GM12878 (cell line): ENCODE results near the gene MYL11. TPM values are rescaled to one million over a fixed set of nuclear protein-coding genes. Genes with fewer than 3 reads are reported as not detected.
A peak's percentile ranks its signal among the peaks of the same experiment; 100 is the strongest.

ENCODE experiments used
- CBFB ChIP-seq: IDR thresholded peaks from 2 replicates; pipeline ENCODE4 v1.6.1; 2016; ENCODE audit warnings: antibody characterized with exemption, low read depth
- CHD2 ChIP-seq: IDR thresholded peaks from 2 replicates; pipeline ENCODE4 v1.6.1; 2011; ENCODE audit warnings: low read depth, low read length, improper control_type of control experiment, borderline replicate concordance
- EZH2 ChIP-seq: IDR thresholded peaks from 2 replicates; pipeline ENCODE4 v1.6.1; 2012; ENCODE audit warnings: low read depth, mild to moderate bottlenecking, control low read depth, inconsistent platforms, low read length, borderline replicate concordance; ENCODE audit not compliant: control insufficient read depth
- KAT2A ChIP-seq: conservative IDR thresholded peaks from 2 replicates; pipeline ENCODE4 v1.6.1; 2011; ENCODE audit warnings: low read depth, low read length; ENCODE audit not compliant: control insufficient read depth
- KLF5 ChIP-seq: fragments of 450-650 bp; IDR thresholded peaks from 2 replicates; pipeline ENCODE4 v1.6.1; 2014; ENCODE audit warnings: mild to moderate bottlenecking; ENCODE audit not compliant: partially characterized antibody
- MEF2A ChIP-seq: IDR thresholded peaks from 2 replicates; pipeline ENCODE4 v1.6.1; 2011; ENCODE audit warnings: low read depth, mild to moderate bottlenecking, low read length, moderate library complexity; ENCODE audit not compliant: insufficient read depth
- MTA2 ChIP-seq: fragments of 450-650 bp; IDR thresholded peaks from 2 replicates; pipeline ENCODE4 v1.6.1; 2016; ENCODE audit warnings: low read depth, mild to moderate bottlenecking, moderate library complexity
- MXI1 ChIP-seq: fragments of 150-350 bp; IDR thresholded peaks from 2 replicates; pipeline ENCODE4 v1.6.1; 2011; ENCODE audit warnings: low read depth, mild to moderate bottlenecking, inconsistent platforms, low read length, improper control_type of control experiment
- MYC ChIP-seq: IDR thresholded peaks from 2 replicates; pipeline ENCODE4 v1.6.1; 2011; ENCODE audit warnings: mild to moderate bottlenecking, low read length, moderate library complexity, inconsistent platforms; ENCODE audit not compliant: insufficient read depth, insufficient replicate concordance, insufficient read length, severe bottlenecking
- NFXL1 ChIP-seq: fragments of 450-650 bp; IDR thresholded peaks from 2 replicates; pipeline ENCODE4 v1.6.1; 2017; ENCODE audit warnings: antibody characterized with exemption, mild to moderate bottlenecking, borderline replicate concordance
- NFYA ChIP-seq: IDR thresholded peaks from 2 replicates; pipeline ENCODE4 v1.6.1; 2011; ENCODE audit warnings: low read depth, mild to moderate bottlenecking, low read length, improper control_type of control experiment, borderline replicate concordance
- POLR2A ChIP-seq: IDR thresholded peaks from 2 replicates; pipeline ENCODE4 v1.6.1; 2011; ENCODE audit warnings: low read depth, mild to moderate bottlenecking, low read length
- RAD21 ChIP-seq: IDR thresholded peaks from 2 replicates; pipeline ENCODE4 v1.6.1; 2011; ENCODE audit warnings: mild to moderate bottlenecking, low read depth, low read length, moderate library complexity; ENCODE audit not compliant: insufficient read depth
- RB1 ChIP-seq: fragments of 450-650 bp; formaldehyde crosslinking; IDR thresholded peaks from 2 replicates; pipeline ENCODE4 v1.6.1; 2017; ENCODE audit warnings: mild to moderate bottlenecking, borderline replicate concordance
- SIN3A ChIP-seq: IDR thresholded peaks from 2 replicates; pipeline ENCODE4 v1.6.1; 2012; ENCODE audit warnings: low read depth, low read length, improper control_type of control experiment
- SMARCA5 ChIP-seq: fragments of 450-650 bp; IDR thresholded peaks from 2 replicates; pipeline ENCODE4 v1.6.1; 2017; ENCODE audit warnings: mild to moderate bottlenecking
- STAT1 ChIP-seq: fragments of 450-650 bp; conservative IDR thresholded peaks from 2 replicates; pipeline ENCODE4 v1.6.1; 2014; ENCODE audit warnings: antibody characterized with exemption, mild to moderate bottlenecking
- TCF3 ChIP-seq: IDR thresholded peaks from 2 replicates; pipeline ENCODE4 v1.6.1; 2012; ENCODE audit warnings: low read depth, mild to moderate bottlenecking, low read length, borderline replicate concordance; ENCODE audit not compliant: insufficient read depth
- YBX1 ChIP-seq: fragments of 450-650 bp; IDR thresholded peaks from 2 replicates; pipeline ENCODE4 v1.6.1; 2016; ENCODE audit warnings: antibody characterized with exemption
- ZBTB33 ChIP-seq: fragments of 450-650 bp; IDR thresholded peaks from 2 replicates; pipeline ENCODE4 v1.6.1; 2017; ENCODE audit warnings: mild to moderate bottlenecking
- ZSCAN29 ChIP-seq: fragments of 450-650 bp; IDR thresholded peaks from 2 replicates; pipeline ENCODE4 v1.6.1; 2017; ENCODE audit warnings: mild to moderate bottlenecking, moderate library complexity
- polyA plus RNA-seq, 11 experiments: library from polyadenylated mRNA; depleted of rRNA in 4 of 11; unstranded in 6 of 11; stranded (reverse) in 5 of 11; fragments of >200 nt; fragmentation: Nextera tagmentation in 4 of 11; fragmentation: Illumina TruSeq in 1 of 11; extraction: Ambion mirVana in 4 of 11; extraction: Trizol in 1 of 11; gene quantifications; 1 replicate in 1 of 11; 2 replicates in 10 of 11; pipeline versions ENCODE4 v1.2.1 to v1.2.3, GENCODE V29; 2011 to 2016; ENCODE audit warnings: inconsistent platforms in 2 of 11, missing spikeins in 2 of 11, low read depth in 1 of 11
- total RNA-seq, 4 experiments: library from RNA; depleted of rRNA in 3 of 4; stranded (reverse); fragments of >200 nt in 3 of 4; fragmentation: Illumina TruSeq in 1 of 4; extraction: Trizol in 1 of 4; gene quantifications; 2 replicates each; pipeline versions ENCODE4 v1.2.1 to v1.2.3, GENCODE V29; 2013 to 2021
- TF ChIP-seq, protein P1 (sequence below): IDR thresholded peaks from 2 replicates; pipeline ENCODE4 v1.6.1; 2011; ENCODE audit warnings: mild to moderate bottlenecking, low read depth, low read length, moderate library complexity; ENCODE audit not compliant: insufficient replicate concordance
- TF ChIP-seq, protein P2 (sequence below): fragments of 450-650 bp; conservative IDR thresholded peaks from 2 replicates; pipeline ENCODE4 v1.6.1; 2017; ENCODE audit warnings: mild to moderate bottlenecking, moderate library complexity
- TF ChIP-seq, protein P3 (sequence below): fragments of 450-650 bp; IDR thresholded peaks from 2 replicates; pipeline ENCODE4 v1.6.1; 2016; ENCODE audit warnings: mild to moderate bottlenecking

Gene MYL11
- total and polyA plus RNA-seq, 10 of the 15 experiments (the other 5 are each of a cell fraction or from before 2014, with no cell fraction given), result 0.19 to 1.2 (median 0.61) TPM; not detected in 5

DNA sequence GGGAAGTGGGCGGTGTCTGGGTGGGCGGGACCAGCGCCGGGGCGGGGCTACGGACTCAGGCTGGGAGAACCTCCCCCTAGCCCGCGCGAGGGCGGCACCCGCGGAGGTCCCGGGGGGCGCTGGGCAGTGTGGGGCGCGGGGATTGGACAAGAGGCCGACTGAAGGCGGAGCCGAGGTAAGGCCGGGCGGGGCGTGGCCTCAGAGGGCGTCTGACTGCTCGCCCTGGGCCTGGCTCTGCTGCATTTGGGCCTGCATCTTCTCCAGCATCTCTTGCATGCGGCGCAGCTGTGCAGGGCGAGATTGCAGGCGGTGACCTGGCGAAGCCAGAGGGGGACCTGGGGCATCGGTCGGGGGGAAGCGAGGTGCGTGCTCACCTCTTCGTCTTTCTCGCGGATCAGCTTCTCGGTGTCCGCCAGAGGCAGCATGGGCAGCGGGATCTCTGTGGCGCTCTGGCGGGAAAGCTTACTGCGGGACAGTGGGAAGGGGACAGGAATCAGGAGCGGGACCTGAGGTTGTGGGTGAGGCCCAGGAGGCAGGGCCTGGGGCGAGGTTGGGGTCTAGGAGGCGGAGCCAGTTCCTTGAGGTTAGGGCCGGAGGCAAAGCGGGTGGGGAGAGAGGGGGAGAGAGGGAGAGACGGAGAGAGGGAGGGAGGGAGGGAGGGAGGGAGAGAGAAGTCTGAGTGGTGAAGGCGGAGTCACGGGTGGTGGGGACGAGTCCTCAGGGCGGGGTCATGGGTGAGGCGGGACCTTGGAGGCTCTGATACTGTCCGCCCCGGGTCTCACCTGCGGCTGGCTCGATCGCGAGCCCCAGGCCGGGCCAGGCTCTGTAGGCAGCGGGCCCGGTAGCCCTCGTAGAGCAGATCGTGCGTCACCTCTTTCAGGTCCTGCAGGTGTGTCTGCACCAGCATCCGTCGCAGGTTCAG, 3.9 kb downstream of the MYL11 start (continued):
- TF ChIP-seq ZBTB33 (no peak), YBX1 (no peak), MXI1 (peak; percentile 79), SMARCA5 (peak; percentile 80), MEF2A (no peak), NFXL1 (no peak), RAD21 (no peak), RB1 (peak; percentile 86; the same call in 1 of the 2 replicates), CHD2 (no peak; the same call in none of the 2 replicates), SIN3A (0 out of 2 replicates have a peak, but pooled peaks have one; percentile 23), CBFB (no peak), TCF3 (no peak), NFYA (no peak), ZSCAN29 (no peak), EZH2 (no peak), STAT1 (no peak), MTA2 (no peak), MYC (no peak), KAT2A (no peak), POLR2A (peak; percentile 84), KLF5 (no peak)
- TF ChIP-seq, protein P1, sequence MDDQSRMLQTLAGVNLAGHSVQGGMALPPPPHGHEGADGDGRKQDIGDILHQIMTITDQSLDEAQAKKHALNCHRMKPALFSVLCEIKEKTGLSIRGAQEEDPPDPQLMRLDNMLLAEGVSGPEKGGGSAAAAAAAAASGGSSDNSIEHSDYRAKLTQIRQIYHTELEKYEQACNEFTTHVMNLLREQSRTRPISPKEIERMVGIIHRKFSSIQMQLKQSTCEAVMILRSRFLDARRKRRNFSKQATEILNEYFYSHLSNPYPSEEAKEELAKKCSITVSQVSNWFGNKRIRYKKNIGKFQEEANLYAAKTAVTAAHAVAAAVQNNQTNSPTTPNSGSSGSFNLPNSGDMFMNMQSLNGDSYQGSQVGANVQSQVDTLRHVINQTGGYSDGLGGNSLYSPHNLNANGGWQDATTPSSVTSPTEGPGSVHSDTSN, result no peak
- TF ChIP-seq, protein P2, sequence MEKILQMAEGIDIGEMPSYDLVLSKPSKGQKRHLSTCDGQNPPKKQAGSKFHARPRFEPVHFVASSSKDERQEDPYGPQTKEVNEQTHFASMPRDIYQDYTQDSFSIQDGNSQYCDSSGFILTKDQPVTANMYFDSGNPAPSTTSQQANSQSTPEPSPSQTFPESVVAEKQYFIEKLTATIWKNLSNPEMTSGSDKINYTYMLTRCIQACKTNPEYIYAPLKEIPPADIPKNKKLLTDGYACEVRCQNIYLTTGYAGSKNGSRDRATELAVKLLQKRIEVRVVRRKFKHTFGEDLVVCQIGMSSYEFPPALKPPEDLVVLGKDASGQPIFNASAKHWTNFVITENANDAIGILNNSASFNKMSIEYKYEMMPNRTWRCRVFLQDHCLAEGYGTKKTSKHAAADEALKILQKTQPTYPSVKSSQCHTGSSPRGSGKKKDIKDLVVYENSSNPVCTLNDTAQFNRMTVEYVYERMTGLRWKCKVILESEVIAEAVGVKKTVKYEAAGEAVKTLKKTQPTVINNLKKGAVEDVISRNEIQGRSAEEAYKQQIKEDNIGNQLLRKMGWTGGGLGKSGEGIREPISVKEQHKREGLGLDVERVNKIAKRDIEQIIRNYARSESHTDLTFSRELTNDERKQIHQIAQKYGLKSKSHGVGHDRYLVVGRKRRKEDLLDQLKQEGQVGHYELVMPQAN, result no peak
- TF ChIP-seq, protein P3, sequence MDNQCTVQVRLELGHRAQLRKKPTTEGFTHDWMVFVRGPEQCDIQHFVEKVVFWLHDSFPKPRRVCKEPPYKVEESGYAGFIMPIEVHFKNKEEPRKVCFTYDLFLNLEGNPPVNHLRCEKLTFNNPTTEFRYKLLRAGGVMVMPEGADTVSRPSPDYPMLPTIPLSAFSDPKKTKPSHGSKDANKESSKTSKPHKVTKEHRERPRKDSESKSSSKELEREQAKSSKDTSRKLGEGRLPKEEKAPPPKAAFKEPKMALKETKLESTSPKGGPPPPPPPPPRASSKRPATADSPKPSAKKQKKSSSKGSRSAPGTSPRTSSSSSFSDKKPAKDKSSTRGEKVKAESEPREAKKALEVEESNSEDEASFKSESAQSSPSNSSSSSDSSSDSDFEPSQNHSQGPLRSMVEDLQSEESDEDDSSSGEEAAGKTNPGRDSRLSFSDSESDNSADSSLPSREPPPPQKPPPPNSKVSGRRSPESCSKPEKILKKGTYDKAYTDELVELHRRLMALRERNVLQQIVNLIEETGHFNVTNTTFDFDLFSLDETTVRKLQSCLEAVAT, result no peak; the same call in 1 of the 2 replicates
